ENCODE measurements around the gene SP8. TPM values are rescaled to one million over a fixed set of nuclear protein-coding genes. Genes with fewer than 3 reads are reported as not detected.

Gene SP8
- total RNA-seq, 1 experiment from 2014 or later = 0.76 TPM

DNA sequence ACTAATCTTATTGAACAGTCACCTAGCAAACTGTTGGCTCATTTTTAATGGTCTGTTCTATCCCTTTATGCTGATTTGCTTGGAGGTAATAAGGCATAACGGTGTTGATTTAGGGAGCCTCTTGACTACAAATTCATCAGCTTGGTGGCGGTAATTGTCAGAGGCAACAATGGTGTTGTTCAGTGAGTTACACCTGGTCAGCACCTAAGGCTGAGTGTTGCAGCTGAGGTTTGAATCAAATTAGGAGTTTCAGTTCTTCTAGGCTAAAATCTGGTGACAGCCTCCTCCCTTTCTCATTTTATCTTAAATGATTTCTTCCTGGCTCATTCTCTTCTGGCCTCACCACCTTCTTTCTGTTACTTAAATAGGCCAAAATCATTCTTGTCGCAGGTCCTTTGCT is 42.3 kb upstream of the SP8 start:
- BruUV-seq (replicated peaks) = no TSS peak

DNA sequence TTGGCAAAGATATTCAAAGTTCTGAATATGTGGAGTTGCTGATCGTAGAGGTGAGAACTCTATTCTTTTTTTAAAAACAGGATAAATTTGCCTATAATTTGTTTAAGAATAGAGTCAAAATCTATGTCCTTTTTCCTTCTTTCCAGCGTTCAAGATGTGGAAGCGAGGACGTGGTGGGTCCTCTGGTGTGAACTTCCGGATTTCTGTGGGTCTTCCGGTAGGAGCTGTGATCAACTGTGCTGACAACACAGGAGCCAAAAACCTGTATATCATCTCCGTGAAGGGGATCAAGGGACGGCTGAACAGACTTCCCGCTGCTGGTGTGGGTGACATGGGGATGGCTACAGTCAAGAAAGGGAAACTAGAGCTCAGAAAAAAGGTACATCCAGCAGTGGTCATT is 40.5 kb upstream of the SP8 start:
- Histone ChIP-seq H4K20me1 (ENCODE audit: insufficient read depth) (no peaks in the 10 kb centered on the region), H2AFZ (ENCODE audit: low read depth, low read length, poor library complexity, severe bottlenecking) (no peak overlapping the region), H3K9ac (ENCODE audit: low read length) (no peak overlapping the region), H3K4me2 (ENCODE audit: low read length) (no peak overlapping the region), H3K9me2 (ENCODE audit: insufficient read depth) (no peaks in the 10 kb centered on the region), H3K9me3 (ENCODE audit: control insufficient read depth in 1 of 2, insufficient read depth in 1 of 2, low read depth in 1 of 2, low read length in 2 of 2) (no peaks in the 10 kb centered on the region), H3K4me1 (ENCODE audit: control insufficient read depth in 1 of 2, insufficient read depth in 2 of 2, low read length in 2 of 2) (no peaks in the 10 kb centered on the region), H3K27me3 (ENCODE audit: insufficient read depth, low read length) (no peaks in the 10 kb centered on the region), H3K36me3 (ENCODE audit: control insufficient read depth in 1 of 2, insufficient read depth in 2 of 2, low read length in 2 of 2) (no peaks in the 10 kb centered on the region), H3K27ac (ENCODE audit: low read depth, low read length) (no peak overlapping the region), H3K79me2 (ENCODE audit: insufficient read depth, low read length) (no peaks in the 10 kb centered on the region), H3K4me3 (replicated peaks in 1 of 2; ENCODE audit: low read depth in 1 of 2, low read length in 2 of 2) (no peak overlapping the region)
- ChIA-PET RAD21 (ENCODE audit: low non-redundant PET in 1 of 2, low total read pairs in 2 of 2, uncharacterized antibody in 2 of 2, unreplicated experiment in 2 of 2) (no interaction called here), CTCF (no interaction called here), POLR2A (no interaction called here)
- DNase-seq (ENCODE audit: low read depth, low spot score) = no peak
- TF ChIP-seq ELF1 (IDR thresholded peaks at IDR 0.05; ENCODE audit: borderline replicate concordance, low read depth) (no peak), EZH2phosphoT487 (IDR thresholded peaks at IDR 0.05; ENCODE audit: borderline replicate concordance) (no peak)
- BruUV-seq (replicated peaks) = no TSS peak
- intact Hi-C loops (cut with micrococcal nuclease) = no loop called here
- ATAC-seq = no peak

More for the DNA sequence above, 42.3 kb upstream of the SP8 start:
- Histone ChIP-seq H3K4me2 (ENCODE audit: low read length) (no peak overlapping the region), H3K9me2 (ENCODE audit: insufficient read depth) (no peaks in the 10 kb centered on the region), H4K20me1 (ENCODE audit: insufficient read depth) (no peaks in the 10 kb centered on the region), H2AFZ (ENCODE audit: low read depth, low read length, poor library complexity, severe bottlenecking) (no peak overlapping the region), H3K27ac (ENCODE audit: low read depth, low read length) (no peak overlapping the region), H3K36me3 (ENCODE audit: control insufficient read depth in 1 of 2, insufficient read depth in 2 of 2, low read length in 2 of 2) (no peaks in the 10 kb centered on the region), H3K4me1 (ENCODE audit: control insufficient read depth in 1 of 2, insufficient read depth in 2 of 2, low read length in 2 of 2) (no peaks in the 10 kb centered on the region), H3K4me3 (replicated peaks in 1 of 2; ENCODE audit: low read depth in 1 of 2, low read length in 2 of 2) (no peak overlapping the region), H3K9ac (ENCODE audit: low read length) (no peak overlapping the region), H3K27me3 (ENCODE audit: insufficient read depth, low read length) (no peaks in the 10 kb centered on the region), H3K79me2 (ENCODE audit: insufficient read depth, low read length) (no peaks in the 10 kb centered on the region), H3K9me3 (ENCODE audit: control insufficient read depth in 1 of 2, insufficient read depth in 1 of 2, low read depth in 1 of 2, low read length in 2 of 2) (no peaks in the 10 kb centered on the region)
- CTCF ChIA-PET = no interaction called here
- ATAC-seq = no peak
- no peak for DNase-seq (ENCODE audit: low read depth, low spot score)
- TF ChIP-seq CBX3 (IDR thresholded peaks at IDR 0.05; ENCODE audit: low read depth) = no peak
- TF ChIP-seq EZH2phosphoT487 (IDR thresholded peaks at IDR 0.05; ENCODE audit: borderline replicate concordance) = no peak
- TF ChIP-seq EZH2 (IDR thresholded peaks at IDR 0.05) = no peak
- POLR2A ChIA-PET = no interaction called here
- RAD21 ChIA-PET (ENCODE audit: low non-redundant PET in 1 of 2, low total read pairs in 2 of 2, uncharacterized antibody in 2 of 2, unreplicated experiment in 2 of 2) = no interaction called here
- intact Hi-C loops (cut with micrococcal nuclease) = no loop called here

DNA sequence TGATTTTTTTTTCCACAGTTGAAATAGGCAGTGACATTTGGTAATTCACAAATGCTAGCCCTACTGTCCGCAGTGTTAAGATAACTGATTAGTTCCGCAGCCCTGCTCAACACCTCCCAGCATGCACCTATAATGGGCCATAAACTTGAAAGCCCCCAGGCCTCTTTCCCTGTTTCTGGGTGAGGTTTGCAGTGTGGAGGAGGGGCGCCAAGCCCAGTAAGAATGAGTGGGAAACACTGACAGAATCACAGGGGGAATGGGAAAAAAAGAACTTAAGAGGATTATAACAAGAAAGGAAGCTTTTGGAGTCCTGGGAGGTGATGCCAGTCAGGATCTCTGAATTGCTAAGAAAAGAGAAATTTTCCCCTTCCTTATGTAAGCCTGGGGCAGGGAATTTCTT is 39.6 kb upstream of the SP8 start:
- ChIA-PET CTCF (no interaction called here), POLR2A (no interaction called here), RAD21 (ENCODE audit: low non-redundant PET in 1 of 2, low total read pairs in 2 of 2, uncharacterized antibody in 2 of 2, unreplicated experiment in 2 of 2) (no interaction called here)
- Histone ChIP-seq H3K36me3 (ENCODE audit: control insufficient read depth in 1 of 2, insufficient read depth in 2 of 2, low read length in 2 of 2) (no peaks in the 10 kb centered on the region), H3K27ac (ENCODE audit: low read depth, low read length) (no peak overlapping the region), H4K20me1 (ENCODE audit: insufficient read depth) (no peaks in the 10 kb centered on the region), H3K4me2 (ENCODE audit: low read length) (no peak overlapping the region), H3K4me1 (ENCODE audit: control insufficient read depth in 1 of 2, insufficient read depth in 2 of 2, low read length in 2 of 2) (no peaks in the 10 kb centered on the region), H2AFZ (ENCODE audit: low read depth, low read length, poor library complexity, severe bottlenecking) (no peak overlapping the region), H3K4me3 (replicated peaks in 1 of 2; ENCODE audit: low read depth in 1 of 2, low read length in 2 of 2) (no peak overlapping the region), H3K9ac (ENCODE audit: low read length) (no peak overlapping the region), H3K27me3 (ENCODE audit: insufficient read depth, low read length) (no peaks in the 10 kb centered on the region), H3K9me3 (ENCODE audit: control insufficient read depth in 1 of 2, insufficient read depth in 1 of 2, low read depth in 1 of 2, low read length in 2 of 2) (no peaks in the 10 kb centered on the region), H3K79me2 (ENCODE audit: insufficient read depth, low read length) (no peaks in the 10 kb centered on the region), H3K9me2 (ENCODE audit: insufficient read depth) (no peaks in the 10 kb centered on the region)
- ATAC-seq = no peak
- BruUV-seq (replicated peaks) = no TSS peak
- intact Hi-C loops (cut with micrococcal nuclease) = no loop called here
- TF ChIP-seq EZH2phosphoT487 (IDR thresholded peaks at IDR 0.05; ENCODE audit: borderline replicate concordance) (no peak), CBX3 (IDR thresholded peaks at IDR 0.05; ENCODE audit: low read depth) (no peak), EZH2 (IDR thresholded peaks at IDR 0.05) (no peak), RAD21 (IDR thresholded peaks at IDR 0.05; ENCODE audit: low read depth) (no peak)
- no peak for DNase-seq (ENCODE audit: low read depth, low spot score)

Measured in HCT116 (cell line).